Parathyroid adenoma (tissue), 2 donors: Measurements from ENCODE around the gene INPP5A.

Experiments used
- H2AFZ ChIP-seq: fragments of 300-600 bp; sonication (generic); one replicate; pipeline ENCODE4 v1.7.0; 2017; ENCODE audit warnings: antibody characterized with exemption, mild to moderate bottlenecking
- H3K27ac ChIP-seq: fragments of 300-600 bp; sonication (generic); one replicate; pipeline ENCODE4 v1.7.0; 2017
- H3K27me3 ChIP-seq: fragments of 300-600 bp; sonication (generic); one replicate; pipeline ENCODE4 v1.7.0; 2017; ENCODE audit warnings: low read length; ENCODE audit not compliant: control insufficient read depth, insufficient read depth
- H3K36me3 ChIP-seq: fragments of 300-600 bp; sonication (generic); one replicate; pipeline ENCODE4 v1.7.0; 2017; ENCODE audit warnings: low read length; ENCODE audit not compliant: control insufficient read depth, insufficient read depth
- H3K4me1 ChIP-seq: fragments of 300-600 bp; sonication (generic); one replicate; pipeline ENCODE4 v1.7.0; 2017; ENCODE audit warnings: control low read depth
- H3K4me2 ChIP-seq: fragments of 300-600 bp; sonication (generic); one replicate; pipeline ENCODE4 v1.7.0; 2017; ENCODE audit warnings: low read length
- H3K4me3 ChIP-seq: fragments of 300-600 bp; sonication (generic); one replicate; pipeline ENCODE4 v1.7.0; 2017; ENCODE audit warnings: low read depth, low read length
- H3K79me2 ChIP-seq: fragments of 300-600 bp; sonication (generic); one replicate; pipeline ENCODE4 v1.7.0; 2017; ENCODE audit warnings: control low read depth
- H3K9ac ChIP-seq: fragments of 300-600 bp; sonication (generic); one replicate; pipeline ENCODE4 v1.7.0; 2017; ENCODE audit warnings: mild to moderate bottlenecking
- H3K9me3 ChIP-seq: fragments of 300-600 bp; sonication (generic); one replicate; pipeline ENCODE4 v1.7.0; 2017; ENCODE audit warnings: low read length; ENCODE audit not compliant: control insufficient read depth
- TF ChIP-seq, protein P1 (sequence below): fragments of 300-600 bp; sonication (generic); IDR thresholded peaks from one replicate; pipeline ENCODE4 v1.7.0; 2017; ENCODE audit warnings: antibody characterized with exemption, mild to moderate bottlenecking
- donor health status: primary hyperparathyroidism.

INPP5A gene

DNA sequence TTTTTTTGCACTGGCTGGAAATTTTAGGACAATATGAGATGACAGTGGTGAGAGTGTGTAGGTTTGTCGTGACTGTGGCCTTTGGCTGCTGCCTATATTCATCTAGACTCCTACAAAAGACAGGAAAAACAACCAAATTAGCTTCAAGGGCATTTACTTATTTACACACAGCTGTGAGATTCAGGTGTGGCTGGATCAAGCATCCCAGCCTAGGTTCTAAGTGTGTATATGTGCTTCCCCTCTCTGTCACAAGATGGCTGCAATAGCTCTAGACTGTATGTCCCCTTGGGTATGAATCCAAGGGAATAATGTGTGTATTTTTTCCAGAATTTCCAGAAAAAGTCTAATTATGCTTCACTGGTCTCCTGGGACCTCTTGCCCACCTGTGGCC, 25.5 kb upstream of the INPP5A start:
- H3K9ac ChIP-seq = no peak overlapping the region
- H3K9me3 ChIP-seq = no peaks in the 10 kb centered on the region
- TF ChIP-seq, protein P1, sequence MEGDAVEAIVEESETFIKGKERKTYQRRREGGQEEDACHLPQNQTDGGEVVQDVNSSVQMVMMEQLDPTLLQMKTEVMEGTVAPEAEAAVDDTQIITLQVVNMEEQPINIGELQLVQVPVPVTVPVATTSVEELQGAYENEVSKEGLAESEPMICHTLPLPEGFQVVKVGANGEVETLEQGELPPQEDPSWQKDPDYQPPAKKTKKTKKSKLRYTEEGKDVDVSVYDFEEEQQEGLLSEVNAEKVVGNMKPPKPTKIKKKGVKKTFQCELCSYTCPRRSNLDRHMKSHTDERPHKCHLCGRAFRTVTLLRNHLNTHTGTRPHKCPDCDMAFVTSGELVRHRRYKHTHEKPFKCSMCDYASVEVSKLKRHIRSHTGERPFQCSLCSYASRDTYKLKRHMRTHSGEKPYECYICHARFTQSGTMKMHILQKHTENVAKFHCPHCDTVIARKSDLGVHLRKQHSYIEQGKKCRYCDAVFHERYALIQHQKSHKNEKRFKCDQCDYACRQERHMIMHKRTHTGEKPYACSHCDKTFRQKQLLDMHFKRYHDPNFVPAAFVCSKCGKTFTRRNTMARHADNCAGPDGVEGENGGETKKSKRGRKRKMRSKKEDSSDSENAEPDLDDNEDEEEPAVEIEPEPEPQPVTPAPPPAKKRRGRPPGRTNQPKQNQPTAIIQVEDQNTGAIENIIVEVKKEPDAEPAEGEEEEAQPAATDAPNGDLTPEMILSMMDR = no peak
- no peaks in the 10 kb centered on the region for H3K79me2 ChIP-seq
- H3K36me3 ChIP-seq = no peaks in the 10 kb centered on the region
- H3K4me2 ChIP-seq = no peak overlapping the region
- no peaks in the 10 kb centered on the region for H3K27me3 ChIP-seq
- no peak overlapping the region for H2AFZ ChIP-seq
- H3K4me3 ChIP-seq = no peak overlapping the region
- peaks cover 9% of the 10 kb centered on the region for H3K4me1 ChIP-seq
- H3K27ac ChIP-seq = no peak overlapping the region

DNA sequence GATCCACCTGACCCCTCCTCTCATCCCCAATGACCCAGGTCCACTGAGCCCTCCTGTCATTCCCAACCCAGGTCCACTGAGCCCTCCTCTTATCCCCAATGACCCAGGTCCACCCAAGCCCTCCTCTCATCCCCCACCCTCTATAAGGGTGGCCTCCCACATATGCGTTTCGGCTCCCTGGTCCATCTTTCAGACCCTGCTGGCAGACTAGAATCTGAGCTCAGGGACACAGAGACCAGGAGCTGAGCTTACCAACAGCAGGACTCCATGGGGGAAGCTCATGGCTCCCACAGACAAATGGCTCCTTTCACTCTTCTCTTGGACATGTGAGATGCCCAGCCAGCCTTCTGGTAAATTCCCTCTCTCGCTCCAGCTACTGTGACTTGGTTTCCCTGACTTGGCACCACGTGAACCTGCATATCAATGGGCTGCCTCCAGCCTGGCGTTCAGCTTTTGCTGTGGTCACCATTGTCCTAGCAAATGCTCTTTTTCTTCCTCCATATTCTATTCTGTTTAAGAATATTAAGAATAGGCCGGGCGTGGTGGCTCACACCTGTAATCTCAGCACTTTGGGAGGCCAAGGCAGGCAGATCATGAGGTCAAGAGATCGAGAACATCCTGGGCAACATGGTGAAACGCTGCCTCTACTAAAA, 24.8 kb upstream of the INPP5A start:
- Histone ChIP-seq H3K4me1 (peaks cover 14% of the 10 kb centered on the region), H3K79me2 (no peaks in the 10 kb centered on the region), H3K36me3 (no peaks in the 10 kb centered on the region), H3K4me3 (no peak overlapping the region), H3K27ac (no peak overlapping the region), H2AFZ (no peak overlapping the region), H3K9me3 (no peaks in the 10 kb centered on the region), H3K27me3 (no peaks in the 10 kb centered on the region), H3K4me2 (no peak overlapping the region), H3K9ac (no peak overlapping the region)
- TF ChIP-seq, protein P1 = no peak

DNA sequence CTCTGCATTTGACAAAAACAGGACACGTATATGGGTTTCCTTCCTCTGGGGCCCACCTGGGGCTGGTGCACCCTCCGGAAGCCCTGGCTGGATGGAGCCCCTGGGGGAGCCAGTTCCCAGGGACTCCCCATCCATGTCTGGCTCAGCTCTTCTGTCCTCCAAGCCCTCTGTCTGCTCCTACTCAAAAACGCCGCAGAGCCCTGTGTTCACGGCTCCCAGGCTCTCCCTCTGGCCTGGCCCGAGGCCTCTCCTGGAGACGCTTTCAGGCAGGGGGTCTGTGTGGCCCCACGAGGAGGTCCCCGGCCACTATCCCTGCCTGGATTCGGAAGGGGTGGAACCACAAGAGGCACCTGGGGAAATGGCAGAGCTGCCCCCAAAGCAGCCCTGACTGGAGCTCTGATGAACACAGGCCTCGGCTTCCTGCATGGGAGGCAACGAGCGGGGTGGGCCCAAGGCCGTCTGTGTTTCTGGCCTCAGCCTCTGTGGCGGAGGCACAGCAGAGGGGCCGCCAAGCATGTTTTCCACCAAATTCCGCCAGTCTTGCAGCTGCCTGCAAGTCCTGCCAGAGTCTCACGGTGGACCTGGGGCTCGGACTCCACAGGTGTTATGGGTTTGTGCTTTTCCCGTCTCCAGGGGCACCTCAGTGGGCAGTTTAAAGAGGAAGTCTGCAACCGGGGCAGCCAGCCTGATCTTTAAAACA, 22.6 kb upstream of the INPP5A start:
- Histone ChIP-seq H3K4me1 (peaks cover 25% of the 10 kb centered on the region), H3K36me3 (no peaks in the 10 kb centered on the region), H3K4me3 (no peak overlapping the region), H2AFZ (no peak overlapping the region), H3K27ac (no peak overlapping the region), H3K9ac (no peak overlapping the region), H3K4me2 (no peak overlapping the region), H3K9me3 (no peaks in the 10 kb centered on the region), H3K27me3 (no peaks in the 10 kb centered on the region), H3K79me2 (no peaks in the 10 kb centered on the region)
- TF ChIP-seq, protein P1 = no peak

DNA sequence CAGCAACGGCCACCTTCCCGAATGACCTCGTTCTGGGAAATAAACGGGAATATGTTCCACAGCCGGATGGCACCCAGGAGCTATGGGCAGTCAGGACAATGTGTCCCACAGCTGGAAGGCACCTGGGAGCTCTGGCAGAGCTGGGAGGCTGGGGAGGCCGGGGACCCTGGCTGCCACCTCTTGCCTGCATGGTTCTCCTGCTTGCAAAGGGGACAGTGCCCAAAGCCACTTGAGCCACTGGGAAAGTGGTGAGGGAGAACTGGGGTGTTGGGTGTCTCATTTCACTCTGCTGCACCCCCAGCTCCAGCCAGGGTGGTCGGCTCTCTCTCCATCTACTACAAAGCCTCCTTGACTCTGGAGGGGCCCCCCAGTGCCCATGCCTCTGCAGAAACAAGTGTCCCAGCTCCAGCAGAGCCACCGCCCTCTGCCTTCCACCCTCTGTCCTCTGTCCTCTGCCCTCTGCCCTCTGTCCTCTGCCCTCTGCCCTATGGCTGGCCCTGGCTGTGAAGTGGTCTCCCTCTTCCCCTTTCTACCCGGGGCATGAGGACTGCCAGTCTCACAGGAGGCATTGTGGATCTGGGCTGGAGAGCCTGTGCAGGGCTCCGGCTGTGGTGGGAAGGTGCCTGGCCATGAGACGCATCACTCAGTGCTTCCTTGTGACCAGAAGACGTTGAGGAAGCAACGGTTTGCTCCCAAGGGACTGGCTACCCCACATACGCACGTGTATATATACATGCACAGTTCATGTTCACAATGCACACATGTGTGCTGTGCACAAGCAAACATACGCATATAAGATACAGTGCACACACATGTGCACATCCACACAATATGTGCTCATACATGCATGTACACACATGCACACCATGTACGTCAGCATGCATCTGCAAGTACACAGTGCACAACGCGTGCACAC, 21.5 kb upstream of the INPP5A start:
- H2AFZ ChIP-seq = peak overlapping the region; percentile 91
- H3K9ac ChIP-seq = no peak overlapping the region
- H3K4me1 ChIP-seq = peaks cover 25% of the 10 kb centered on the region
- H3K27ac ChIP-seq = peak overlapping the region; percentile 95
- no peaks in the 10 kb centered on the region for H3K9me3 ChIP-seq
- TF ChIP-seq, protein P1 = no peak
- H3K79me2 ChIP-seq = no peaks in the 10 kb centered on the region
- no peaks in the 10 kb centered on the region for H3K27me3 ChIP-seq
- peak overlapping the region; percentile 31 for H3K4me3 ChIP-seq
- peak overlapping the region; percentile 43 for H3K4me2 ChIP-seq
- no peaks in the 10 kb centered on the region for H3K36me3 ChIP-seq
